ENCODE measurements around the gene TOP3B. TPM values are rescaled to one million over a fixed set of nuclear protein-coding genes. Genes with fewer than 3 reads are reported as not detected.

TOP3B gene
- total RNA-seq, 1 donor from 2014 or later = 24.8 TPM

DNA sequence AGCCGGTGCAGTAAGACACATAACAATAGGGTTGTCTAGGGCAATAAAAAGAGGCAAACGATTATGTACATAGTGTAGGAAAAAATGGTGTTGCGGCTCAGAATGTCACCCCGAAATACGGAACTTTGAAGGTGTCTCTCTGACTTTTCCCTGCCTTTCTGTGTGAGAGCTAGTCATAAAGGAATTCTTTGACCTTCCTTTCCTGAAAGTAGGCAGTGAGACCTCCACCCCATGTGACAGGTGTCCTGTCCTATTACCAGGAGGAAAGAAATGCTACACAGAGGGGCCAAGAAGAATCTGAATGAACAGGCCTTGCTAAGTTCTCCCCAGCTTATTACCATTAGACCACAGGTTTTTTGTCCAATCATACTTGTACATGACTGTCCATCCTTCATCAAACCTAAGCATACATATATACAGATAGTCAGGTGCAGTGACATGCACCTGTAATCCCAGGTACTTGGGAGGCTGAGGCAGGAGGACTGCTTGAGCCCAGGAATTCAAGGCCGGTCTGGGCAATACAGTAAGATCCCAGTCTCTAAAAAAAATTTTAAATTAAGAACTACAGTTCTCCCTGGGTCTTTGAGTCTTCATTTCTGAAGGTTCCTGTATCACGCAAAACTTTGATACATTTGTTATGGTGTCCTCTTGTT is 16.1 kb upstream of the TOP3B start:
- H3K4me3 ChIP-seq = no peak overlapping the region
- H3K9me3 ChIP-seq = no peaks in the 10 kb centered on the region
- DNase-seq = no peak
- no peak overlapping the region for H3K27ac ChIP-seq
- H3K36me3 ChIP-seq = no peaks in the 10 kb centered on the region
- no peaks in the 10 kb centered on the region for H3K4me1 ChIP-seq
- TF ChIP-seq CTCF (IDR thresholded peaks at IDR 0.05) = no peak
- no peak for ATAC-seq
- intact Hi-C loops (cut with DNase I) = no loop called here
- no peaks in the 10 kb centered on the region for H3K27me3 ChIP-seq

- ATAC-seq (no peak), DNase-seq (no peak)
- no peak for TF ChIP-seq CTCF (IDR thresholded peaks at IDR 0.05)
- no peaks in the 10 kb centered on the region for H3K36me3 ChIP-seq
- H3K27ac ChIP-seq = no peak overlapping the region
- H3K9me3 ChIP-seq = no peaks in the 10 kb centered on the region
- H3K4me3 ChIP-seq = no peak overlapping the region
- H3K4me1 ChIP-seq = no peaks in the 10 kb centered on the region
- intact Hi-C loops (cut with DNase I) = no loop called here
- peaks cover 8% of the 10 kb centered on the region for H3K27me3 ChIP-seq
These were observed 13.7 kb upstream of the TOP3B start for GRCh38 chr22:21996175-21996720.

- H3K4me1 ChIP-seq = no peaks in the 10 kb centered on the region
- DNase-seq (no peak), ATAC-seq (no peak)
- intact Hi-C loops (cut with DNase I) = no loop called here
- no peak overlapping the region for H3K27ac ChIP-seq
- peaks cover 8% of the 10 kb centered on the region for H3K27me3 ChIP-seq
- no peaks in the 10 kb centered on the region for H3K36me3 ChIP-seq
- H3K4me3 ChIP-seq = no peak overlapping the region
- no peaks in the 10 kb centered on the region for H3K9me3 ChIP-seq
- no peak for TF ChIP-seq CTCF (IDR thresholded peaks at IDR 0.05)
These were observed 13.1 kb upstream of the TOP3B start for GRCh38 chr22:21995660-21996059.

DNA sequence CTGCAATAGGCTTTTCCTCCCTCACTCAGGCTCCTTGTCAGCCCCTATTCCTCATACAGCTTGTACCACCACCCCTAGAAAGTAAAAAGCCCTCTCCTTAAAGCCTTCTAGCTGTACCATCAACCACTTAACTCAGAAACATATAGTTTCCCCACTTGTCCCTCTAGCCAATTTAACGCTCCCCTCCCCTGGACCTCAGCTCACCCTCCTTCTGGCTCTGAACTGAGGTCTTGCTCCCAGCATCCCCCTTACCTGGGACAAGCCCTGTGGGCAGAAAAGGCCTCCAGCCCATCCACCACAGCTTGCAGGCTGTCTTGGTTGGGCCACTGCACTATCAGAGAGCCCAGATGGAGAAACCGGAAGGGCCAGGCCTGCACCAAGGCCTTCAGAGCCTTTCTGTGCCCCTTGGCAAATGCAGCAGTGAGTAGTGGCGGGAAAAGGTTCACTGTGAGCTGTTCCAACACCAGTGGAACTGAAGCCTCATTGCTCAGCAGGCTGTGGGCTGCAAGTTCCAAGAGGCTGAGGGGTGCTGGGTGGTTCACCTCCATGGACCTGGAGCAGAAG is 12.4 kb upstream of the TOP3B start:
- Histone ChIP-seq H3K4me3 (no peak overlapping the region), H3K4me1 (no peaks in the 10 kb centered on the region), H3K27me3 (peaks cover 8% of the 10 kb centered on the region), H3K36me3 (no peaks in the 10 kb centered on the region), H3K27ac (no peak overlapping the region), H3K9me3 (no peaks in the 10 kb centered on the region)
- DNase-seq (no peak), ATAC-seq (no peak)
- TF ChIP-seq CTCF (IDR thresholded peaks at IDR 0.05) = no peak
- intact Hi-C loops (cut with DNase I) = no loop called here

DNA sequence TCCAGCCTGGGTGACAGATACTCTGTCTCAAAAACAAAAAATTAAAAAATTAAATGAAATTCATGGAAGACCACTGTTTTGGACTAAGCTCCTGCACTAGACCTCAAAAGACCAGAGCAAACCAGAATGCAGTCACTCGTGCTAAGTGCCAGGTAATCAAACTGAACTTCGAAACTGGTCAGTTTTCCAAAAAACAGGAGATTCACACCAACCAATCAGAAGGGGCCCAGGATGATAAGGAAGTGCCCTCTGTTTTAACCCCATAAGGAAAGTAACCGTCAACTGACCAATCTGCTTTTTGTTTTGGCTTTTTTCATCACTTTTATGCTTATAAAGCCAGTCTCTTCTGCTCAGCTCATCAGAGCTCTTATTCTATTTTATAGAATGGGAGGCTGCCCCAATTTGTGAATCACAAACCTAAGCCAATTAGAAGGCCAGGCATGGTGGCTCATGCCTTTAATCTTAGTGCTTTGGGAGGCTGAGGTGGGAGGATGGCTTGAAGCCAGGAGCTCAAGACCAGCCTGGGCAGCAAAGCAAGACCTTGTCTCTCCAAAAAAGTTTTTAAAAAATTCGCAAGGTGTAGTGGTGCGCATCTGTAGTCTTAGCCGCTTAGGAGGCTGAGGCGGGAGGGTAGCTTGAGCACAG is 10.1 kb upstream of the TOP3B start:
- Histone ChIP-seq H3K9me3 (no peaks in the 10 kb centered on the region), H3K27me3 (peaks cover 8% of the 10 kb centered on the region), H3K36me3 (no peaks in the 10 kb centered on the region), H3K4me3 (no peak overlapping the region), H3K4me1 (no peaks in the 10 kb centered on the region), H3K27ac (no peak overlapping the region)
- intact Hi-C loops (cut with DNase I) = no loop called here
- TF ChIP-seq CTCF (IDR thresholded peaks at IDR 0.05) = no peak
- ATAC-seq (no peak), DNase-seq (no peak)

Measured in upper lobe of right lung (tissue), 1 donor.